GM23248 (cell line): ENCODE measurements around the gene LCE1B. TPM values are rescaled to one million over a fixed set of nuclear protein-coding genes. Genes with fewer than 3 reads are reported as not detected.

Experiments used
- DNase-seq: peaks from one replicate; pipeline ENCODE4 v3.0.0-alpha.2; 2015
- H2AFZ ChIP-seq: fragments of 200-600 bp; sonication (generic); 2 replicates; pipeline ENCODE4 v1.6.1; 2016; ENCODE audit warnings: antibody characterized with exemption
- H3F3A ChIP-seq: fragments of 200-600 bp; sonication (generic); 2 replicates; pipeline ENCODE4 v1.6.1; 2016; ENCODE audit warnings: mild to moderate bottlenecking, antibody characterized with exemption, mixed run types; ENCODE audit not compliant: insufficient read depth
- H3K27ac ChIP-seq: fragments of 200-600 bp; sonication (generic); 2 replicates; pipeline ENCODE4 v1.5.1; 2016; ENCODE audit warnings: mild to moderate bottlenecking
- H3K27me3 ChIP-seq: fragments of 200-600 bp; sonication (generic); replicated peaks from 2 replicates; pipeline ENCODE4 v1.6.1; 2016; ENCODE audit warnings: mild to moderate bottlenecking; ENCODE audit not compliant: insufficient read depth
- H3K36me3 ChIP-seq: fragments of 200-600 bp; sonication (generic); 2 replicates; pipeline ENCODE4 v1.6.1; 2016; ENCODE audit warnings: low read depth, mild to moderate bottlenecking
- H3K4me1 ChIP-seq: fragments of 200-600 bp; sonication (generic); 2 replicates; pipeline ENCODE4 v1.6.1; 2016; ENCODE audit warnings: mild to moderate bottlenecking; ENCODE audit not compliant: insufficient read depth
- H3K4me2 ChIP-seq: fragments of 200-600 bp; sonication (generic); one replicate; pipeline ENCODE4 v1.6.1; 2016; ENCODE audit warnings: mild to moderate bottlenecking; ENCODE audit not compliant: unreplicated experiment
- H3K4me3 ChIP-seq: fragments of 200-600 bp; sonication (generic); 2 replicates; pipeline ENCODE4 v1.5.1; 2016; ENCODE audit warnings: mild to moderate bottlenecking
- H3K79me2 ChIP-seq: fragments of 200-600 bp; sonication (generic); 2 replicates; pipeline ENCODE4 v1.6.1; 2016; ENCODE audit warnings: mild to moderate bottlenecking; ENCODE audit not compliant: insufficient read depth
- H3K9ac ChIP-seq: fragments of 200-600 bp; sonication (generic); 2 replicates; pipeline ENCODE4 v1.6.1; 2016; ENCODE audit warnings: mild to moderate bottlenecking
- H3K9me2 ChIP-seq: fragments of 200-600 bp; sonication (generic); 2 replicates; pipeline ENCODE4 v1.6.1; 2016; ENCODE audit warnings: mixed run types, mild to moderate bottlenecking, moderate library complexity; ENCODE audit not compliant: insufficient read depth
- H3K9me3 ChIP-seq: fragments of 200-600 bp; sonication (generic); one replicate; pipeline ENCODE4 v1.6.1; 2017; ENCODE audit warnings: low read depth
- H4K20me1 ChIP-seq: fragments of 200-600 bp; sonication (generic); 2 replicates; pipeline ENCODE4 v1.6.0; 2016; ENCODE audit not compliant: insufficient read depth
- EZH2phosphoT487 ChIP-seq: fragments of 200-600 bp; sonication (generic); IDR thresholded peaks from 2 replicates; pipeline ENCODE4 v1.6.1; 2018; ENCODE audit warnings: antibody characterized with exemption, moderate library complexity, mild to moderate bottlenecking, low read depth; ENCODE audit not compliant: insufficient read depth
- WGBS, 2 experiments: methylation state at CpG; one replicate each; pipeline ENCODE4 v1.1.6; 2015 to 2017; ENCODE audit warnings: low lambda C conversion rate in 2 of 2, low coverage in 1 of 2; ENCODE audit errors: missing lambda C conversion rate in 2 of 2; 5-methylcytosine and 5-hydroxymethylcytosine counted together
- in situ Hi-C: fragments of 300-500 bp; cut with MboI; formaldehyde crosslinking; loops from 2 replicates; pipeline ENCODE4 v1.15.0; 2020
- polyA plus RNA-seq: library from polyadenylated mRNA; unstranded; fragments of >200 nt; fragmentation: Nextera tagmentation; extraction: Ambion mirVana; gene quantifications from 2 replicates; pipeline ENCODE4 v1.2.1, GENCODE V29; 2016
- total RNA-seq: library from RNA; depleted of rRNA; stranded (reverse); fragments of >200 nt; shearing (Covaris generic); gene quantifications from 2 replicates; pipeline ENCODE4 v1.2.3, GENCODE V29; 2014; rRNA removed

The LCE1B gene
- total and polyA plus RNA-seq, 2 experiments from 2014 or later, result not detected

- in situ Hi-C loops, result no loop called here
- Histone ChIP-seq H3K9me3 (no peaks in the 10 kb centered on the region), H3K79me2 (no peaks in the 10 kb centered on the region), H3K36me3 (no peaks in the 10 kb centered on the region), H3K4me3 (no peak overlapping the region), H4K20me1 (no peaks in the 10 kb centered on the region), H3K9ac (no peak overlapping the region), H3K27me3 (no peaks in the 10 kb centered on the region), H3K9me2 (no peaks in the 10 kb centered on the region), H3K4me2 (no peak overlapping the region), H3K27ac (no peak overlapping the region), H2AFZ (no peak overlapping the region), H3F3A (no peaks in the 10 kb centered on the region), H3K4me1 (no peaks in the 10 kb centered on the region)
- 37 to 41% methylated on average over 4 of the region's 4 CpGs for WGBS, 2 experiments
- no peak for TF ChIP-seq EZH2phosphoT487
- DNase-seq, result no peak
These were observed 49.6 kb downstream of the LCE1B start for GRCh38 chr1:152861374-152861773.

Other genes with a start within 250 kb of the LCE1B start
- gene LCE3E, start 245.2 kb upstream of the LCE1B start, total RNA-seq, result not detected in 2 replicates
- gene LCE3E, start 245.2 kb upstream of the LCE1B start, polyA plus RNA-seq, result not detected in 2 replicates
- gene LCE3D, start 231.5 kb upstream of the LCE1B start, total RNA-seq, result 0.51 TPM in 1 of 2 replicates, not detected in the other
- gene LCE3D, start 231.5 kb upstream of the LCE1B start, polyA plus RNA-seq, result 0.33 and 1.0 TPM in 2 replicates
- not detected in 2 replicates for gene LCE3C, start 211.7 kb upstream of the LCE1B start, total RNA-seq
- not detected in 2 replicates for gene LCE3C, start 211.7 kb upstream of the LCE1B start, polyA plus RNA-seq
- gene LCE3B, start 198.2 kb upstream of the LCE1B start, total RNA-seq, result not detected in 2 replicates
- not detected in 2 replicates for gene LCE3B, start 198.2 kb upstream of the LCE1B start, polyA plus RNA-seq
- not detected in 2 replicates for gene LCE3A, start 188.9 kb upstream of the LCE1B start, total RNA-seq
- gene LCE3A, start 188.9 kb upstream of the LCE1B start, polyA plus RNA-seq, result 1.4 TPM in 1 of 2 replicates, not detected in the other
- gene LCE2D, start 148.6 kb upstream of the LCE1B start, total RNA-seq, result not detected in 2 replicates
- gene LCE2D, start 148.6 kb upstream of the LCE1B start, polyA plus RNA-seq, result not detected in 2 replicates
- gene LCE2C, start 136.7 kb upstream of the LCE1B start, total RNA-seq, result 3.2 TPM in 1 of 2 replicates, not detected in the other
- 1.8 and 2.0 TPM in 2 replicates for gene LCE2C, start 136.7 kb upstream of the LCE1B start, polyA plus RNA-seq
- gene LCE2B, start 125.8 kb upstream of the LCE1B start, total RNA-seq, result not detected in 2 replicates
- gene LCE2B, start 125.8 kb upstream of the LCE1B start, polyA plus RNA-seq, result not detected in 2 replicates
- gene LCE2A, start 113.6 kb upstream of the LCE1B start, total RNA-seq, result 9.9 and 12.1 TPM in 2 replicates
- gene LCE2A, start 113.6 kb upstream of the LCE1B start, polyA plus RNA-seq, result 11.1 and 12.4 TPM in 2 replicates
- gene LCE4A, start 103.8 kb upstream of the LCE1B start, total RNA-seq, result not detected in 2 replicates
- 0.39 and 0.51 TPM in 2 replicates for gene LCE4A, start 103.8 kb upstream of the LCE1B start, polyA plus RNA-seq
- gene KPRP, start 53.9 kb upstream of the LCE1B start, total RNA-seq, result under 0.01 and 0.22 TPM in 2 replicates
- 9.9 and 10.4 TPM in 2 replicates for gene KPRP, start 53.9 kb upstream of the LCE1B start, polyA plus RNA-seq
- not detected in 2 replicates for gene LCE1F, start 36.8 kb upstream of the LCE1B start, total RNA-seq
- gene LCE1F, start 36.8 kb upstream of the LCE1B start, polyA plus RNA-seq, result 1.1 and 1.8 TPM in 2 replicates
- gene LCE1E, start 25.7 kb upstream of the LCE1B start, total RNA-seq, result not detected in 2 replicates
- gene LCE1E, start 25.7 kb upstream of the LCE1B start, polyA plus RNA-seq, result not detected in 2 replicates
- gene LCE1D, start 15.2 kb upstream of the LCE1B start, total RNA-seq, result not detected in 2 replicates
- not detected in 2 replicates for gene LCE1D, start 15.2 kb upstream of the LCE1B start, polyA plus RNA-seq
- gene LCE1C, start 5.3 kb upstream of the LCE1B start, total RNA-seq, result not detected in 2 replicates
- gene LCE1C, start 5.3 kb upstream of the LCE1B start, polyA plus RNA-seq, result not detected in 2 replicates
- not detected in 2 replicates for gene LCE1A, start 15.5 kb downstream of the LCE1B start, total RNA-seq
- gene LCE1A, start 15.5 kb downstream of the LCE1B start, polyA plus RNA-seq, result not detected in 2 replicates
- not detected in 2 replicates for gene LCE6A, start 30.9 kb downstream of the LCE1B start, total RNA-seq
- not detected in 2 replicates for gene LCE6A, start 30.9 kb downstream of the LCE1B start, polyA plus RNA-seq
- not detected in 2 replicates for gene LCE7A, start 48.0 kb downstream of the LCE1B start, total RNA-seq
- not detected in 2 replicates for gene LCE7A, start 48.0 kb downstream of the LCE1B start, polyA plus RNA-seq
- gene SMCP, start 66.4 kb downstream of the LCE1B start, total RNA-seq, result not detected in 2 replicates
- gene SMCP, start 66.4 kb downstream of the LCE1B start, polyA plus RNA-seq, result not detected in 2 replicates
- 0.76 and 1.1 TPM in 2 replicates for gene IVL, start 96.6 kb downstream of the LCE1B start, total RNA-seq
- gene IVL, start 96.6 kb downstream of the LCE1B start, polyA plus RNA-seq, result 0.68 and 1.2 TPM in 2 replicates
- gene SPRR5, start 135.2 kb downstream of the LCE1B start, total RNA-seq, result not detected in 2 replicates
- not detected in 2 replicates for gene SPRR5, start 135.2 kb downstream of the LCE1B start, polyA plus RNA-seq
- gene SPRR4, start 158.7 kb downstream of the LCE1B start, total RNA-seq, result not detected in 2 replicates
- gene SPRR4, start 158.7 kb downstream of the LCE1B start, polyA plus RNA-seq, result not detected in 2 replicates
- gene SPRR1A, start 172.1 kb downstream of the LCE1B start, total RNA-seq, result not detected in 2 replicates
- gene SPRR1A, start 172.1 kb downstream of the LCE1B start, polyA plus RNA-seq, result not detected in 2 replicates
- not detected in 2 replicates for gene SPRR3, start 189.8 kb downstream of the LCE1B start, total RNA-seq
- gene SPRR3, start 189.8 kb downstream of the LCE1B start, polyA plus RNA-seq, result not detected in 2 replicates
- not detected in 2 replicates for gene SPRR1B, start 219.2 kb downstream of the LCE1B start, total RNA-seq
- not detected in 2 replicates for gene SPRR1B, start 219.2 kb downstream of the LCE1B start, polyA plus RNA-seq
- not detected in 2 replicates for gene SPRR2D, start 229.1 kb downstream of the LCE1B start, total RNA-seq
- gene SPRR2D, start 229.1 kb downstream of the LCE1B start, polyA plus RNA-seq, result not detected in 2 replicates
- not detected in 2 replicates for gene SPRR2A, start 245.5 kb downstream of the LCE1B start, total RNA-seq
- gene SPRR2A, start 245.5 kb downstream of the LCE1B start, polyA plus RNA-seq, result not detected in 2 replicates